Vagina (tissue), 2 donors: Measurements from ENCODE around the gene CXCL6.

Experiments
- POLR2A ChIP-seq, 2 donors: fragments of 450-650 bp; IDR thresholded peaks; one replicate each; pipeline ENCODE4 v1.6.1; 2017; ENCODE audit warnings: antibody characterized with exemption in 2 of 2, mild to moderate bottlenecking in 2 of 2, moderate library complexity in 2 of 2
- TF ChIP-seq, protein P1 (sequence below), 3 experiments: fragments of 450-650 bp in 2 of 3; fragments of 200-600 bp in 1 of 3; sonication (generic) in 1 of 3; IDR thresholded peaks; one replicate each; pipeline ENCODE4 v1.5.1; 2017 to 2019; ENCODE audit warnings: antibody characterized with exemption in 3 of 3, mild to moderate bottlenecking in 2 of 3, moderate library complexity in 2 of 3

DNA sequence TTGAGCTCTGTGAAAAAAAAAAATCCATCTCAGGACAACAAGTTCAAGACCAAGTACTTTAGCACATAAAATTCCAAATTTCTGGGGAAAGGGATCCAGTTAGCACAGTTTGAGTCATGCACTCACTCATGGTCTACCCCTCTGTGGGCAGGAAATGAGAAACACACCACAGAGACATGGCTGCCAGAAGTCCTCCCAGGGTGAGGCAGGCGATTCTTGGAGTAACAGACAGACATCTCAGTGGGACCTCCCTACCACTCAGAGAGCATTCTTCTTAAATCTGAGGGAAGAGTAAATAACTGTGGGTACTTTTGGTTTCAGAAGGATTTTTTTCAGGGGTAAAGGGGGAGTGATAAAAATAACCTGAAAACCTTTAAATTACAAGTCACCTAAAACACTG is 46.8 kb downstream of the CXCL6 start:
- TF ChIP-seq, protein P1, sequence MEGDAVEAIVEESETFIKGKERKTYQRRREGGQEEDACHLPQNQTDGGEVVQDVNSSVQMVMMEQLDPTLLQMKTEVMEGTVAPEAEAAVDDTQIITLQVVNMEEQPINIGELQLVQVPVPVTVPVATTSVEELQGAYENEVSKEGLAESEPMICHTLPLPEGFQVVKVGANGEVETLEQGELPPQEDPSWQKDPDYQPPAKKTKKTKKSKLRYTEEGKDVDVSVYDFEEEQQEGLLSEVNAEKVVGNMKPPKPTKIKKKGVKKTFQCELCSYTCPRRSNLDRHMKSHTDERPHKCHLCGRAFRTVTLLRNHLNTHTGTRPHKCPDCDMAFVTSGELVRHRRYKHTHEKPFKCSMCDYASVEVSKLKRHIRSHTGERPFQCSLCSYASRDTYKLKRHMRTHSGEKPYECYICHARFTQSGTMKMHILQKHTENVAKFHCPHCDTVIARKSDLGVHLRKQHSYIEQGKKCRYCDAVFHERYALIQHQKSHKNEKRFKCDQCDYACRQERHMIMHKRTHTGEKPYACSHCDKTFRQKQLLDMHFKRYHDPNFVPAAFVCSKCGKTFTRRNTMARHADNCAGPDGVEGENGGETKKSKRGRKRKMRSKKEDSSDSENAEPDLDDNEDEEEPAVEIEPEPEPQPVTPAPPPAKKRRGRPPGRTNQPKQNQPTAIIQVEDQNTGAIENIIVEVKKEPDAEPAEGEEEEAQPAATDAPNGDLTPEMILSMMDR (IDR thresholded peaks at IDR 0.05), result no peak
- TF ChIP-seq POLR2A (IDR thresholded peaks at IDR 0.05), result no peak
